SK-N-SH treated with all-trans-retinoic acid at 6 μM for 48 hours (cell line): Measurements from ENCODE around the gene PHF13.

Experiments
- BACH2 ChIP-seq: fragments of 250-450 bp; sonication (Bioruptor Pico); IDR thresholded peaks from 2 replicates; pipeline ENCODE4 v1.9.0; 2021; ENCODE audit warnings: mild to moderate bottlenecking, borderline replicate concordance
- CREB5 ChIP-seq: fragments of 250-450 bp; sonication (Bioruptor Pico); IDR thresholded peaks from 2 replicates; pipeline ENCODE4 v1.5.1; 2020; ENCODE audit warnings: low read depth, mild to moderate bottlenecking, moderate library complexity
- CSDC2 ChIP-seq: fragments of 250-450 bp; sonication (Bioruptor Pico); IDR thresholded peaks from 2 replicates; pipeline ENCODE4 v1.5.0; 2020; ENCODE audit warnings: mild to moderate bottlenecking, moderate library complexity
- ESRRG ChIP-seq: fragments of 250-450 bp; sonication (Bioruptor Pico); IDR thresholded peaks from 2 replicates; pipeline ENCODE4 v1.6.1; 2021; ENCODE audit warnings: mild to moderate bottlenecking
- GLIS3 ChIP-seq: fragments of 250-450 bp; sonication (Bioruptor Pico); IDR thresholded peaks from 2 replicates; pipeline ENCODE4 v1.5.0; 2020; ENCODE audit warnings: mild to moderate bottlenecking, moderate library complexity
- PATZ1 ChIP-seq: fragments of 250-450 bp; sonication (Bioruptor Pico); IDR thresholded peaks from 2 replicates; pipeline ENCODE4 v1.8.0; 2020; ENCODE audit warnings: mild to moderate bottlenecking, moderate library complexity, borderline replicate concordance
- POU6F1 ChIP-seq: fragments of 250-450 bp; sonication (Bioruptor Pico); IDR thresholded peaks from 2 replicates; pipeline ENCODE4 v1.8.0; 2021; ENCODE audit warnings: low read depth, mild to moderate bottlenecking, moderate library complexity, borderline replicate concordance
- RARB ChIP-seq: fragments of 250-450 bp; sonication (Bioruptor Pico); IDR thresholded peaks from 2 replicates; pipeline ENCODE4 v1.8.0; 2021; ENCODE audit warnings: mild to moderate bottlenecking, moderate library complexity
- SNAI2 ChIP-seq: fragments of 250-450 bp; sonication (Bioruptor Pico); IDR thresholded peaks from 2 replicates; pipeline ENCODE4 v1.5.0; 2020; ENCODE audit warnings: mild to moderate bottlenecking, moderate library complexity
- TCF4 ChIP-seq: fragments of 250-450 bp; sonication (Bioruptor Pico); IDR thresholded peaks from 2 replicates; pipeline ENCODE4 v1.8.0; 2021; ENCODE audit warnings: mild to moderate bottlenecking, moderate library complexity, borderline replicate concordance
- TSHZ2 ChIP-seq: fragments of 250-450 bp; sonication (Bioruptor Pico); IDR thresholded peaks from 2 replicates; pipeline ENCODE4 v1.5.0; 2020; ENCODE audit warnings: mild to moderate bottlenecking, moderate library complexity
- ZNF565 ChIP-seq: fragments of 450-650 bp; formaldehyde crosslinking; conservative IDR thresholded peaks from 2 replicates; pipeline ENCODE4 v1.5.0; 2020; ENCODE audit warnings: low read depth, mild to moderate bottlenecking, moderate library complexity

GRCh38 chr1:6623269-6623965 lies 9.9 kb downstream of the PHF13 start:
- TF ChIP-seq GLIS3 (CRISPR knock-in tag) (no peak), CREB5 (no peak), ZNF565 (no peak), TCF4 (CRISPR knock-in tag) (no peak), PATZ1 (no peak), RARB (CRISPR knock-in tag) (no peak), TSHZ2 (CRISPR knock-in tag) (no peak), CSDC2 (CRISPR knock-in tag) (no peak), BACH2 (CRISPR knock-in tag) (no peak), POU6F1 (CRISPR knock-in tag) (no peak), SNAI2 (CRISPR knock-in tag) (no peak), ESRRG (CRISPR knock-in tag) (no peak)
